WTC11 (cell line): ENCODE results near the gene DIP2A. TPM values are rescaled to one million over a fixed set of nuclear protein-coding genes. Genes with fewer than 3 reads are reported as not detected.

Source experiments
- ATAC-seq: fragments of 200-7000 bp; cut with Tn5 transposase; 2 replicates; pipeline ENCODE4 v1.10.0; 2021; ENCODE audit warnings: mild to moderate bottlenecking, moderate library complexity
- CTCF ChIA-PET: fragments of 300-600 bp; sonication (Branson Sonifier 250); formaldehyde crosslinking; loops from one replicate; lab custom pipeline; 2021; ENCODE audit warnings: antibody characterized with exemption; lab: Charles Lee
- POLR2A ChIA-PET: fragments of 350-600 bp; sonication (Branson Sonifier 250); formaldehyde crosslinking; loops from one replicate; lab custom pipeline; 2021; ENCODE audit warnings: antibody characterized with exemption; lab: Charles Lee
- DNase-seq: peaks from one replicate; pipeline ENCODE4 v3.0.0; 2021; ENCODE audit warnings: low spot score
- H3K27ac Mint-ChIP-seq: 2 replicates; pipeline ENCODE4 v1.8.0; 2021; ENCODE audit warnings: mixed read lengths
- H3K27me3 Mint-ChIP-seq: 2 replicates; pipeline ENCODE4 v1.8.0; 2021; ENCODE audit warnings: low read depth, mild to moderate bottlenecking, moderate library complexity, mixed read lengths
- H3K36me3 Mint-ChIP-seq: 2 replicates; pipeline ENCODE4 v1.8.0; 2021; ENCODE audit warnings: mixed read lengths
- H3K4me1 Mint-ChIP-seq: 2 replicates; pipeline ENCODE4 v1.8.0; 2022; ENCODE audit warnings: mixed read lengths
- H3K4me3 Mint-ChIP-seq: 2 replicates; pipeline ENCODE4 v1.8.0; 2021; ENCODE audit warnings: mild to moderate bottlenecking, moderate library complexity, mixed read lengths
- H3K9me3 Mint-ChIP-seq: 2 replicates; pipeline ENCODE4 v1.8.0; 2021; ENCODE audit warnings: mixed read lengths
- AFF4 ChIP-seq: sonication (generic); formaldehyde crosslinking; IDR thresholded peaks from 2 replicates; pipeline ENCODE4 v1.8.1; 2023; ENCODE audit warnings: mild to moderate bottlenecking, missing genetic modification reagents, borderline replicate concordance
- AR ChIP-seq: fragments of 250-450 bp; sonication (Bioruptor Pico); IDR thresholded peaks from 2 replicates; pipeline ENCODE4 v1.9.0; 2021; ENCODE audit warnings: mild to moderate bottlenecking
- ATF1 ChIP-seq: sonication (generic); formaldehyde crosslinking; IDR thresholded peaks from 2 replicates; pipeline ENCODE4 v1.8.1; 2023; ENCODE audit warnings: mild to moderate bottlenecking, moderate library complexity, missing genetic modification reagents
- CDX4 ChIP-seq: fragments of 250-450 bp; sonication (Bioruptor Pico); IDR thresholded peaks from 2 replicates; pipeline ENCODE4 v1.9.0; 2021; ENCODE audit warnings: moderate library complexity, mild to moderate bottlenecking, inconsistent platforms, borderline replicate concordance
- CTCF ChIP-seq: fragments of 200-600 bp; IDR thresholded peaks from 2 replicates; pipeline ENCODE4 v1.8.0; 2022; ENCODE audit warnings: antibody characterized with exemption
- ESRRA ChIP-seq: sonication (generic); formaldehyde crosslinking; IDR thresholded peaks from 2 replicates; pipeline ENCODE4 v1.8.1; 2022; ENCODE audit warnings: mild to moderate bottlenecking, missing genetic modification reagents, borderline replicate concordance
- HMGA2 ChIP-seq: fragments of 250-450 bp; sonication (Bioruptor Pico); IDR thresholded peaks from 2 replicates; pipeline ENCODE4 v1.4.0; 2021; ENCODE audit warnings: mild to moderate bottlenecking, moderate library complexity
- MXD4 ChIP-seq: fragments of 250-450 bp; sonication (Bioruptor Pico); IDR thresholded peaks from 2 replicates; pipeline ENCODE4 v1.8.0; 2021; ENCODE audit warnings: mild to moderate bottlenecking, moderate library complexity, borderline replicate concordance
- NFATC4 ChIP-seq: fragments of 250-450 bp; sonication (Bioruptor Pico); IDR thresholded peaks from 2 replicates; pipeline ENCODE4 v1.9.0; 2021; ENCODE audit warnings: mild to moderate bottlenecking
- PRDM15 ChIP-seq: sonication (generic); formaldehyde crosslinking; IDR thresholded peaks from 2 replicates; pipeline ENCODE4 v1.8.0; 2022; ENCODE audit warnings: missing genetic modification reagents
- SMAD4 ChIP-seq: sonication (generic); formaldehyde crosslinking; IDR thresholded peaks from 2 replicates; pipeline ENCODE4 v1.8.0; 2022; ENCODE audit warnings: mild to moderate bottlenecking, missing genetic modification reagents
- TCF7 ChIP-seq: sonication (generic); formaldehyde crosslinking; IDR thresholded peaks from 2 replicates; pipeline ENCODE4 v1.8.0; 2022; ENCODE audit warnings: mild to moderate bottlenecking, low read depth, missing genetic modification reagents, moderate library complexity
- ZMAT4 ChIP-seq: fragments of 250-450 bp; sonication (Bioruptor Pico); IDR thresholded peaks from 2 replicates; pipeline ENCODE4 v1.9.0; 2021; ENCODE audit warnings: mild to moderate bottlenecking
- ZNF263 ChIP-seq: sonication (generic); formaldehyde crosslinking; IDR thresholded peaks from 2 replicates; pipeline ENCODE4 v1.8.1; 2022; ENCODE audit warnings: low read depth, mild to moderate bottlenecking, moderate library complexity, missing genetic modification reagents
- ZNF512 ChIP-seq: sonication (generic); formaldehyde crosslinking; IDR thresholded peaks from 2 replicates; pipeline ENCODE4 v1.8.1; 2022; ENCODE audit warnings: missing genetic modification reagents, borderline replicate concordance
- total RNA-seq: library from RNA; stranded (reverse); gene quantifications from 3 replicates; pipeline ENCODE4 v1.2.3, GENCODE V29; 2021

DIP2A gene
- total RNA-seq, 1 experiment from 2014 or later, result 39.4 TPM

GRCh38 chr21:46610018-46610701 lies 151.5 kb downstream of the DIP2A start:
- POLR2A ChIA-PET, result no interaction called here

GRCh38 chr21:46613391-46613790 lies 154.7 kb downstream of the DIP2A start:
- no peaks in the 10 kb centered on the region for H3K4me1 Mint-ChIP-seq
- no peak for ATAC-seq
- H3K27me3 Mint-ChIP-seq, result no peaks in the 10 kb centered on the region; the same call in none of the 2 replicates
- peaks cover 15% of the 10 kb centered on the region for H3K9me3 Mint-ChIP-seq
- DNase-seq, result no peak
- POLR2A ChIA-PET, result no interaction called here
- no peak overlapping the region for H3K4me3 Mint-ChIP-seq
- CTCF ChIA-PET, result no interaction called here
- H3K27ac Mint-ChIP-seq, result no peak overlapping the region
- H3K36me3 Mint-ChIP-seq, result no peaks in the 10 kb centered on the region; the same call in 1 of the 2 replicates
- TF ChIP-seq SMAD4 (CRISPR knock-in tag) (no peak), NFATC4 (CRISPR knock-in tag) (no peak), CTCF (no peak), CDX4 (CRISPR knock-in tag) (no peak), AFF4 (CRISPR knock-in tag) (no peak), ATF1 (CRISPR knock-in tag) (no peak), PRDM15 (CRISPR knock-in tag) (no peak), HMGA2 (CRISPR knock-in tag) (no peak)

More at GRCh38 chr21:46610018-46610701, 151.5 kb downstream of the DIP2A start:
- CTCF ChIA-PET, result no interaction called here
- Mint-ChIP-seq H3K27ac (no peak overlapping the region), H3K36me3 (no peaks in the 10 kb centered on the region; the same call in 1 of the 2 replicates), H3K4me3 (no peak overlapping the region), H3K27me3 (peaks cover 6% of the 10 kb centered on the region), H3K4me1 (peaks cover 4% of the 10 kb centered on the region), H3K9me3 (peaks cover 15% of the 10 kb centered on the region)
- no peak for ATAC-seq
- DNase-seq, result no peak
- TF ChIP-seq ESRRA (CRISPR knock-in tag) (no peak), HMGA2 (CRISPR knock-in tag) (no peak), ZNF512 (CRISPR knock-in tag) (no peak), TCF7 (CRISPR knock-in tag) (no peak), AR (CRISPR knock-in tag) (no peak), MXD4 (CRISPR knock-in tag) (no peak), ZNF263 (no peak), ZMAT4 (no peak)
